IPS-18c (cell line): Measurements from ENCODE around the gene PDGFRB.

ENCODE experiments used
- H3K4me3 ChIP-seq: 2 replicates; pipeline ENCODE4 v1.7.0; 2013; ENCODE audit warnings: low read depth, mild to moderate bottlenecking, low read length, moderate library complexity; ENCODE audit not compliant: insufficient read depth
- H3K9me3 ChIP-seq: one replicate; pipeline ENCODE4 v1.6.1; 2013; ENCODE audit warnings: mild to moderate bottlenecking, low read length, moderate library complexity; ENCODE audit not compliant: control insufficient read depth, insufficient read depth

The PDGFRB gene

DNA sequence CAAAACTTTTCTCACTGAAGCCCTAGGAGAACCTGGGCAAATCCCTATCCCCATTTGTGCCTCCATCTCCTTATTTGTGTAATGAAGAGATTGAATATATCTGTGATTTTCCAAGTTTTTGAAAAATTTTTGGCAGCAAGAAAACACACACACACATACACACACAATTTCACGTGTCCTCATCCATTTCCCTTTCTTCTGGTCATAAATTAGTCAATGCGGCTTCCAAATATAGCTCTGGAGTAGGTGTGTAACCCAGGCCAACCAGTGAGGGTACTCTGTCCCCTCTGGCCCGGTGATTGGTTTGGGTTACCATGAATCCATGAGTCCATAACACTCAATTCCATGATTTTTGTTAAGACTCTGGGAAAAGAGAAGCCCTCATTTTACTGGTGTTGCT, 82.0 kb downstream of the PDGFRB start:
- Histone ChIP-seq H3K9me3 (no peaks in the 10 kb centered on the region), H3K4me3 (no peak overlapping the region)

- no peaks in the 10 kb centered on the region for H3K9me3 ChIP-seq
- H3K4me3 ChIP-seq: no peak overlapping the region
Measured at GRCh38 chr5:150073086-150073625, 82.5 kb downstream of the PDGFRB start.

- Histone ChIP-seq H3K4me3 (no peak overlapping the region), H3K9me3 (no peaks in the 10 kb centered on the region)
Measured at GRCh38 chr5:150070821-150071220, 84.8 kb downstream of the PDGFRB start.

DNA sequence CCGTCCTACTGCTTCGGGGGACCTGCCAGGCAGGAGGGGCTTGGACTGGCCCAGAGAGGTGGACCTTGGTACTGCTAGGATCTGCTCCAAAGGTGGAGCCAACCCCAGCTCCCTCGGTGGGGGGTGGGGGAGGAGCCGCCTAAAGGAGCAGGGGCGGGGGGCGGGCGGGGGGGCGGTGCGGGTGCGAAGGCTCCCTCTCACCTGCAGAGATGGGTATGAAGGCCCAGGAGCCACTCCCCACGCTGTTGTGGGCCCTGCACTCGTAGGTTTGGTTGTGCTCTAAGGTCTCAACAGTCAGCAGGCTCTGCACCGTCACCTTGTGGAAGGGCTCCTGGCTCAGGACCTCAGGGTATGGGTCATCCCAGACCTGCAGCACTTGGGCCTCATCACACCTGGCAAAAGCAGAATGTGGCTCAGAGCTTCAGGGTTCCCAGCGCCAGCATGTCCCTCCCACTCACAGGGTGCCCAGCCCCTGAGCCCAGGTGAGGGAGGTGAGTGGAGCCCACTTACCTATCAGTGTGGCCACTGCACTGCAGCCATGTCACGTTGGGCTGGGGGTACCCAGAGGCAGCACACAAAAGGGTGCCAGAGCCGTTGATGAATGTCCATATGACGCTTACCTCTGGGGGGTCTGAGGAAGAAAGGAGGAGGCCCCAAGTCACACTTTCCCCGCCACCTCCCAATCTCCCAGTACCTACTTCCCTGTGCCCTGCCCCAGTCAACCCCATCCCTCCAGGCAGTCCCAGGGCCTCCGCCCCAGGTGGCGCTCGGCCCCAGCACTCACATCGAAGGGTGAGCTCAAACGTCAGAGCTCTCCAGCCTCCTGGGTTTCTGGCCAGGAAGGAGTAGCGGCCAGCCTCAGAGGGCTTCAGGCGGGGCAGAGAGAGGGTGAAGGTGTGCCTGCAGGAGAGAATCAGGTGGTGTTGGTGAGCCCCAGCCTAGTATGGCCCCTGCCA, 85.7 kb downstream of the PDGFRB start:
- no peaks in the 10 kb centered on the region for H3K9me3 ChIP-seq
- no peak overlapping the region for H3K4me3 ChIP-seq

DNA sequence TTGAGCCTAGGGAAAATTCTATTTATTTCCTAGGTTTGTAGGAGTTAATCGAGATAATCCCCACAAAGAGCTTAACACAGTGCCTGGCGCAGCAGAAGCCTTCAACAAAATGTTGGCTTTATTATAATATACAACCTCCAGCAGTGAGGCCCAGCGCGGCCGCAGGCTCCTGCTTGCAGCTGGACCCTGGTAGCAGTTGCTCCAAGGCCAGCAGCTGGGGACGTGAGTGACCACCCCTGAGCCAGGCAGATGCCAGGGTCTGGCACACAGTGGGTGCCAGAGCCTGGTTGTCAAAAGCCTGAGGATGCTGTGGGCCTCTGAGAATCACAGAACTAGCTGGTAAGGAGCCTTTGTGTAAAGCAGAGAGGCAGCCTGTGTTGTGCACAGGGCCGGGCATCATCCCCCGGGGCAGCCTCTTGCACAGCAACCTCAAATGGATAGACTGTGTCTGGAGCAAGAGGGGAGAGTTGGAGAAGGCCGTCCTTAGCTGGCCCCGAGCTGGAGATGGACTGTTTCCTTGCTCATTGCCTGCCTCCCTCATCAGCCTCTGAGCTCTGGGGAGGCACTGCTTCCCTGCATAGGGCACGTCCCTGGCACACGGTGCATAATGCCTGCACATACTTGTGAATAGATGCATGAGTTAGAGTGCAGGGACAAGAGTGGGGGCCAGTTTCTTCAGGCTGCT, 86.5 kb downstream of the PDGFRB start:
- Histone ChIP-seq H3K4me3 (no peak overlapping the region), H3K9me3 (no peaks in the 10 kb centered on the region)

DNA sequence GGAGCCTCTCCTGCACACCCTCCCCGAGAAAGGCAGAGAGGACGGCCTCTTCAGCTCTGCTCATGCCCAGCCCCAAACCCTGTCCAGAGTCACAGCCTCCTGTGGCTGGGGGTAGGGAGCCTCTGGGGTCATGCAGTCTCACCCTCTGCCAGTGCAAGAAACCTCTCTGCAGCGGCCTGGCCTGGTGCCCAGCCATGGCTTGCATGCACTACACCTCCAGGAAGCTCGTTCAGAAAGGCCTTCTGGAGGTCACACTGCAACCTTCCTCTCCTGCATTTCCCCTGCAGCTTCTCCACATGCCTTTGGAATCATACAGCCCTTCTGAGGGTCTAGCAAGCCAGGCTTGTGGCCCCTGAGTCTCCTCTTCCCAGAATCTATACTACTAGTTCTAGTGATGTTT, 87.2 kb downstream of the PDGFRB start:
- Histone ChIP-seq H3K4me3 (no peak overlapping the region), H3K9me3 (no peaks in the 10 kb centered on the region)

GRCh38 chr5:150068071-150068470, 87.6 kb downstream of the PDGFRB start:
- Histone ChIP-seq H3K9me3 (no peaks in the 10 kb centered on the region), H3K4me3 (no peak overlapping the region)

DNA sequence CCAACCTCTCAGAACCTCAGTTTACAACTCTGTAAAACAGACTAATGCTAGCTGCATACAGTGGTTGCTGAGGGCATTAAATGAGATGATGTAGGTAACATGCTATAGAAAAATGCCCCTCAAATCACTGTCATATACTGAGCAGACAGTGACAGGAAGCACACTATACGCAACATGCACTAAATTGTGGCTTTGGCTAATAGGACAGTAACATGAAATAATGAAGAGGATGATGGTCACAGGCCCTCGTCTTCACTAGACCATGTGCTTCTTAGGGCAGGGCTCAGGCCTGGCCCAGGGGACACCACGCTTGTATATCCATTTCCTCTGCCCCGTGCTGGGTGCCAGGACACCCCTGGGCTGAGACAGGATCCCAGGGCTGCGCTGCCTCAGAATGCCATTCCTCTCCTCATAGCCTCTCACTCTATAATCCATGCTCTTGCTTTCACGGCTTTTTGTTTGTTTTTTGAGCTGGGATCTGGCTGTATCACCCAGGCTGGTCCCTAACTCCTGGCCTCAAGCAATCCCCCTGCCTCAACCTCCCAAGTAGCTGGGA, 88.2 kb downstream of the PDGFRB start:
- no peaks in the 10 kb centered on the region for H3K9me3 ChIP-seq
- H3K4me3 ChIP-seq: no peak overlapping the region

GRCh38 chr5:150066901-150067396, 88.7 kb downstream of the PDGFRB start:
- Histone ChIP-seq H3K9me3 (no peaks in the 10 kb centered on the region), H3K4me3 (no peak overlapping the region)

DNA sequence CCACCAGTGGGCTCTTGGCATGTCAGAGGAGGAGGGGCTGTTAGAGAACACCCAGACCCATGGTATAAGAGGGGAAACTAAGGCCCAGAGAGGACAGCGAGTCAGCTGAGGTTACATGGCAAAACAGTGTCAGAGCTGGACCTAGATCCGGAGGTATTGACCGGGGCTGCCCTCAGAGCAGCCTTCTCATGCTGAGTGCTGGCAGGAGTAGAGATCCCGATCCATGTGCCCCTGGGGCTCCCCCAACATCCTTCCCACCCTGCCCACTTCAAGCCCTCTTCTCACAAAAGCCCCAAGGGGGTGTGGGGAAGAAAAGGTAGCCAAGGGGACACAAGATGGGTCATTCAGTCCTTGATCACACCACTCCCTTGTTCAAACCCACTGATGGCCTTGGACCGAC, 89.2 kb downstream of the PDGFRB start:
- no peaks in the 10 kb centered on the region for H3K9me3 ChIP-seq

DNA sequence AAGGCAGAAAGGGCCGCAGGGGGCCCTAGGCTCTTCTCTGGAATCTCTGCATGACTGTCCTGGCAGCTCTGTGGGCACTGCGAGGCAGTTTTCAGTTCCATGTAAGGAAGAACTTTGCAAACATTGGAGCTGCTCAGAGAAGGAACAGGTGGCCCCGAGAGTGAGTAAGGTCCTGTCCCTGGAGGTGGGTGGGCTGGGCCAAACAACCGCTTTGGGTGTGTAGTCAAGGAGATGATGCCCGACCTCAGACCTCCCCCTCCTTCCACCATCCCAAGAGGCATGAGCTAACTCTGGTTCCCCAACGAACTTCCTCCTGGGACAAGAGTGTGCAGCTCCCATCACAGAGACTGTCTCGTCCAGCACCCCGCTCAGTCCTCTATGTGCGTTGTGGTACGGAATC, 89.8 kb downstream of the PDGFRB start:
- no peaks in the 10 kb centered on the region for H3K9me3 ChIP-seq
- H3K4me3 ChIP-seq: no peak overlapping the region

More for the DNA sequence above, 89.2 kb downstream of the PDGFRB start:
- H3K4me3 ChIP-seq: no peak overlapping the region

DNA sequence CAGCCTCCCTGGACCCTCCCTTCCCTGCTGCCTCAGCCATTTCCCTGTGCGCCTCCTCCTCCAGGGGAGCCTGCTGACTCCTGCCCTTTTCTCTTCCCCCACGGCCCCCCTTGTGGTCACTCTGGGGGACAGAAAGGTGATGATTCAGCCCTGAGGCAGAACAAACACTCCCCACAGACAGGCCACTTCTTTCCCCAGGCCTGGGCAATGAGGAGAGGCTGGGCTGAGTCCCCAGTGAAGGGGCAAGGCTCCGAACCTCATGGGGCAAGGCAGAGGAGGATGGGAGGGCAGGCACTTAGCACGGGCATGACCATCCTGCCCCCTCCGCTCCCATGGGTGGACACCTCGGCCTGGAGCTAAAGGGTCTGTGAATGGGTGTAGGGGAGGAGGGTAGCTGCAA, 90.3 kb downstream of the PDGFRB start:
- Histone ChIP-seq H3K4me3 (no peak overlapping the region), H3K9me3 (no peaks in the 10 kb centered on the region)

GRCh38 chr5:150064681-150065220, 90.9 kb downstream of the PDGFRB start:
- Histone ChIP-seq H3K9me3 (no peaks in the 10 kb centered on the region), H3K4me3 (no peak overlapping the region)
